ENCODE measurements around the gene MAMDC2. TPM values are rescaled to one million over a fixed set of nuclear protein-coding genes. Genes with fewer than 3 reads are reported as not detected.

MAMDC2 gene
- polyA plus RNA-seq, 2 of the 4 experiments (the other 2 are of a cell fraction), result 0.30 to 0.34 TPM

DNA sequence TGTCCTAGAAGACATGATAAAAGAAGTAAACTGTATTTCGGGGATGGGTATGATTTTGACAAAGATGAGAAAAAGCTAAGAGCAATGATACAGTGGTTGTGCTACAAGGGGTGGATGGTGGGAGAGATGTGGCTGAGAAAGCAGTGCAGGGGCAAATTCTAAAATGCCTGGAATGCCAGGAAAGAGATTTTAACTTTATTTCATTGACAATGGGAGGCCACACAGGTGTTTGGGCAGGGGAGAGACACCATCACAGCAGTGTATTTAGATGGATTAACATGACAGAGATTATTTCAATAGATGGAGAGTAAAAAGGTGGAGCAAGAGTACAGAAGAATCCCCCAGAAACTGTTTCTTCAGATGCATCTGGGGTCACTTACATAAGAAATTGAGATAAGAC, 71.2 kb downstream of the MAMDC2 start (continued):
- TF ChIP-seq CTCF (IDR thresholded peaks at IDR 0.05), result no peak
- TF ChIP-seq ZSCAN20 (CRISPR knock-in tag; IDR thresholded peaks at IDR 0.05), result no peak
- no peak for TF ChIP-seq FOSB (CRISPR knock-in tag; IDR thresholded peaks at IDR 0.05)
- TF ChIP-seq PHF8 (IDR thresholded peaks at IDR 0.05; ENCODE audit: borderline replicate concordance, low read depth), result no peak
- TF ChIP-seq ZFP36 (IDR thresholded peaks at IDR 0.05; ENCODE audit: borderline replicate concordance, partially characterized antibody), result no peak

DNA sequence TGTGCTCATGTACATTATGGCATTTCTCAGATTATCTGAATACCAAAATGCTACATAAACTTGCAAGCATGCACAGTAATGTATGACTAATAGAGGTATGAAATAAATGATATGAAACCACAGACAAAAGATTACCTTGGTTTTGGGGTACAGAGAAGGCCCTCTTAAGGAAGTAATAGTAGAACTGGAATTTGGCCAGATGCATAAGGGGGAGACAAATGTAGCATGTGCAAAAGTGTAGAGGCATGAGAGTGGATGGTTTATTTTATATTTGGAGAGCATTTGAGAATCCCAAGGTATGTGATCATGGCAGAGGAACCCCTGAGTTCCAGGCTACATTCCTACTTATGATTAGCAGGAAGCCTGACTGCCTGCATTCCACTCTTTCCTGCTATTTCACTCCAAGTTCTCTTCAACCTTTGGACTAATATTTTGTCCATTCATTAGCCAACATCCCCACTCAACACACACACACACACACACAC, 74.2 kb downstream of the MAMDC2 start:
- ChIA-PET POLR2A (no interaction called here), CTCF (interaction anchor here (1.1 kb wide), 1 partner anchor 405 kb away, joined by 3 read pairs; no protein-coding TSS in a partner anchor)
- no peaks in the 10 kb centered on the region for H3K4me1 ChIP-seq
- no peaks in the 10 kb centered on the region for H3K9me3 ChIP-seq
- H3K4me3 ChIP-seq, result no peak overlapping the region
- no peak overlapping the region for H3K4me2 ChIP-seq
- DNase-seq (ENCODE audit: low read depth in 1 of 2, low spot score in 1 of 2) (no peak), FAIRE-seq (no peak), ATAC-seq (no peak)
- no peak overlapping the region for H3K27ac ChIP-seq
- TF ChIP-seq HOXB5 (CRISPR knock-in tag; IDR thresholded peaks at IDR 0.05), result no peak
- TF ChIP-seq RFX5 (IDR thresholded peaks at IDR 0.05), result no peak
- TF ChIP-seq EP300 (IDR thresholded peaks at IDR 0.05), result no peak
- TF ChIP-seq, protein P1, sequence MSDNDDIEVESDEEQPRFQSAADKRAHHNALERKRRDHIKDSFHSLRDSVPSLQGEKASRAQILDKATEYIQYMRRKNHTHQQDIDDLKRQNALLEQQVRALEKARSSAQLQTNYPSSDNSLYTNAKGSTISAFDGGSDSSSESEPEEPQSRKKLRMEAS (IDR thresholded peaks at IDR 0.05), result no peak
- TF ChIP-seq, protein P2, sequence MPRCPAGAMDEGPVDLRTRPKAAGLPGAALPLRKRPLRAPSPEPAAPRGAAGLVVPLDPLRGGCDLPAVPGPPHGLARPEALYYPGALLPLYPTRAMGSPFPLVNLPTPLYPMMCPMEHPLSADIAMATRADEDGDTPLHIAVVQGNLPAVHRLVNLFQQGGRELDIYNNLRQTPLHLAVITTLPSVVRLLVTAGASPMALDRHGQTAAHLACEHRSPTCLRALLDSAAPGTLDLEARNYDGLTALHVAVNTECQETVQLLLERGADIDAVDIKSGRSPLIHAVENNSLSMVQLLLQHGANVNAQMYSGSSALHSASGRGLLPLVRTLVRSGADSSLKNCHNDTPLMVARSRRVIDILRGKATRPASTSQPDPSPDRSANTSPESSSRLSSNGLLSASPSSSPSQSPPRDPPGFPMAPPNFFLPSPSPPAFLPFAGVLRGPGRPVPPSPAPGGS (IDR thresholded peaks at IDR 0.05), result no peak
- TF ChIP-seq RCOR1 (IDR thresholded peaks at IDR 0.05; ENCODE audit: low read depth, low read length), result no peak
- no peak for TF ChIP-seq NPAS2 (CRISPR knock-in tag; IDR thresholded peaks at IDR 0.05; ENCODE audit: borderline replicate concordance)
- TF ChIP-seq ZFP36 (IDR thresholded peaks at IDR 0.05; ENCODE audit: borderline replicate concordance, partially characterized antibody), result no peak
- no peak for TF ChIP-seq FOSB (CRISPR knock-in tag; IDR thresholded peaks at IDR 0.05)
- no peak for TF ChIP-seq HEYL (CRISPR knock-in tag; IDR thresholded peaks at IDR 0.05)
- TF ChIP-seq PBX3 (IDR thresholded peaks at IDR 0.05), result no peak
- no peak for TF ChIP-seq HOXB13 (CRISPR knock-in tag; IDR thresholded peaks at IDR 0.05; ENCODE audit: low read depth)
- TF ChIP-seq MAZ (IDR thresholded peaks at IDR 0.05; ENCODE audit: borderline replicate concordance, low read depth, low read length), result no peak
- no peak for TF ChIP-seq FOSL2 (IDR thresholded peaks at IDR 0.05)
- TF ChIP-seq FOSL2 (CRISPR knock-in tag; IDR thresholded peaks at IDR 0.05), result no peak

DNA sequence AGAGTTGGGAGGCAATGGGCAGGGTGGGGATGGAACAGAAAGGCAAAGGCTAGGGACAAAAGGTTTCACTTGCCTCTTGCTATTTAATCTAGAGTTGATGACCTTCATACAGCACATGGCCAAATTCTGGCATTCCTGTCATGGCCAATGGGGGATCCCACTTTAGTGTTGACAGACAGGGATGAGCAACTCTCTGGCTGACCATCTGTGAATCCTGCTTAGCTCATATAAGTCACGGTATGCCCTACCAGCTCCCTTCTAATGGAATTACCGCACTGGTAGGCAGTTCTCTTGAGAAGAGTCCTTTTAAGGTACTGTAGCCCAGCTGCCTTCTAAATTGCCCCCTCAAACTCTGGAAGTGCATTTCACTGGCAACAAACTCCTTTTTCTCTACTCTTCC, 76.1 kb downstream of the MAMDC2 start:
- no peak for FAIRE-seq
- ChIA-PET POLR2A (no interaction called here), CTCF (interaction anchor here (0.9 to 7.5 kb wide), 5 partner anchors 9 to 148 kb away, joined by 3 to 60 read pairs (median 8); no protein-coding TSS in a partner anchor)
- H3K4me3 ChIP-seq, result no peak overlapping the region
- no peaks in the 10 kb centered on the region for H3K9me3 ChIP-seq
- 60% methylated on average over 2 of the region's 2 CpGs for WGBS (ENCODE audit: missing lambda C conversion rate)
- H3K4me2 ChIP-seq, result no peak overlapping the region
- no peak for ATAC-seq
- no peaks in the 10 kb centered on the region for H3K4me1 ChIP-seq
- DNase-seq (ENCODE audit: low read depth in 1 of 2, low spot score in 1 of 2), result no peak
- H3K27ac ChIP-seq, result peak overlapping the region in 1 of 2 experiments; percentile 53; a peak in 2 of 6 replicates
- no peak for TF ChIP-seq HOXB13 (CRISPR knock-in tag; IDR thresholded peaks at IDR 0.05; ENCODE audit: low read depth)
- no peak for TF ChIP-seq MAZ (IDR thresholded peaks at IDR 0.05; ENCODE audit: borderline replicate concordance, low read depth, low read length)
- TF ChIP-seq, protein P3, sequence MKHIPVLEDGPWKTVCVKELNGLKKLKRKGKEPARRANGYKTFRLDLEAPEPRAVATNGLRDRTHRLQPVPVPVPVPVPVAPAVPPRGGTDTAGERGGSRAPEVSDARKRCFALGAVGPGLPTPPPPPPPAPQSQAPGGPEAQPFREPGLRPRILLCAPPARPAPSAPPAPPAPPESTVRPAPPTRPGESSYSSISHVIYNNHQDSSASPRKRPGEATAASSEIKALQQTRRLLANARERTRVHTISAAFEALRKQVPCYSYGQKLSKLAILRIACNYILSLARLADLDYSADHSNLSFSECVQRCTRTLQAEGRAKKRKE (CRISPR knock-in tag; IDR thresholded peaks at IDR 0.05; ENCODE audit: low read depth), result no peak
- no peak for TF ChIP-seq ZFP36 (IDR thresholded peaks at IDR 0.05; ENCODE audit: borderline replicate concordance, partially characterized antibody)
- TF ChIP-seq NPAS2 (CRISPR knock-in tag; IDR thresholded peaks at IDR 0.05; ENCODE audit: borderline replicate concordance), result no peak
- TF ChIP-seq, protein P1 (IDR thresholded peaks at IDR 0.05), result no peak
- TF ChIP-seq TP53 (CRISPR knock-in tag; IDR thresholded peaks at IDR 0.05), result no peak
- TF ChIP-seq ZSCAN20 (CRISPR knock-in tag; IDR thresholded peaks at IDR 0.05), result no peak
